Fibroblast of skin of scalp (primary cell): Measurements from ENCODE around the gene CTCF.

Source experiments
- DNase-seq: peaks from one replicate; pipeline ENCODE4 v3.0.0-alpha.2; 2013

CTCF gene

GRCh38 chr16:67653789-67654402 lies 91.6 kb downstream of the CTCF start:
- DNase-seq, result no peak

- DNase-seq, result no peak
Measured at GRCh38 chr16:67654403-67654911, 92.1 kb downstream of the CTCF start.

GRCh38 chr16:67655363-67655762 lies 93.0 kb downstream of the CTCF start:
- DNase-seq, result no peak

GRCh38 chr16:67656344-67657016 lies 94.2 kb downstream of the CTCF start:
- DNase-seq, result no peak

- DNase-seq, result no peak
Measured at GRCh38 chr16:67657017-67657608, 94.8 kb downstream of the CTCF start.

- DNase-seq, result no peak
Measured at GRCh38 chr16:67657751-67658518, 95.6 kb downstream of the CTCF start.

- no peak for DNase-seq
Measured at GRCh38 chr16:67658849-67659674, 96.7 kb downstream of the CTCF start.

- DNase-seq, result peak; percentile 91
Measured at GRCh38 chr16:67659675-67660563, 97.6 kb downstream of the CTCF start, which contains the start of gene ACD. TSS of gene ACD (minus strand) at chr16:67660260. CDS start at chr16:67660220, 40 bp downstream.

GRCh38 chr16:67660564-67661028 lies 98.3 kb downstream of the CTCF start, which contains the start of gene PARD6A:
TSS of gene PARD6A (plus strand) at chr16:67660960. CDS start at chr16:67661039, 79 bp downstream.
- peak; percentile 97 for DNase-seq

GRCh38 chr16:67661101-67661761 lies 98.9 kb downstream of the CTCF start:
- peak; percentile 21 for DNase-seq

- DNase-seq, result no peak
Measured at GRCh38 chr16:67661886-67662652, 99.7 kb downstream of the CTCF start.

- DNase-seq, result no peak
Measured at GRCh38 chr16:67662653-67663010, 100.3 kb downstream of the CTCF start.

GRCh38 chr16:67663151-67663876 lies 101.0 kb downstream of the CTCF start:
- peak; percentile 18 for DNase-seq

GRCh38 chr16:67663877-67664222 lies 101.5 kb downstream of the CTCF start:
- no peak for DNase-seq

- no peak for DNase-seq
Measured at GRCh38 chr16:67664258-67664657, 101.9 kb downstream of the CTCF start.

GRCh38 chr16:67664871-67665270 lies 102.5 kb downstream of the CTCF start:
- no peak for DNase-seq

GRCh38 chr16:67665598-67665997 lies 103.3 kb downstream of the CTCF start:
- DNase-seq, result no peak

- no peak for DNase-seq
Measured at GRCh38 chr16:67666032-67666551, 103.8 kb downstream of the CTCF start.
